ENCODE results near the gene PCDH9. TPM values are rescaled to one million over a fixed set of nuclear protein-coding genes. Genes with fewer than 3 reads are reported as not detected.

The PCDH9 gene
- total RNA-seq, 4 donors from 2014 or later, result 5.7 to 12.9 (median 6.8) TPM

DNA sequence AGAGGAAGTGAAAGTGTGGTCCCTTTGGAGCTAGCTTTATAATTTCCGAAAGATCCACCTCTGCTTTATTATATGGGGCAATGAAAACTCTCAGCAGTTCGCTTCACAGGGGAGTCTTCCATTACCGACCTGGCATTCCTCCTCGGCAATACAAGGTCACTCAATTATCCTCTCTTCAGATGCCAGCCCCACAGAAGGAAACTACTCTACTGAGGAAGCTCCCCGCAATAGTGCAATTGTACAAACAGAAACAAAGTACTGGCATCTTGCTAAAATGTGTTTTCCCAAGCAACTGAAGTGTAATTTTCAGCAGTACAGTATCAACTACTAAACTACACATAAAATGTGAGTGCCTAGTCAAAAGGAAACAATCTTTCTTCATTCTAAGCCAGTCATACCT, 702.0 kb downstream of the PCDH9 start:
- TF ChIP-seq, protein P1, sequence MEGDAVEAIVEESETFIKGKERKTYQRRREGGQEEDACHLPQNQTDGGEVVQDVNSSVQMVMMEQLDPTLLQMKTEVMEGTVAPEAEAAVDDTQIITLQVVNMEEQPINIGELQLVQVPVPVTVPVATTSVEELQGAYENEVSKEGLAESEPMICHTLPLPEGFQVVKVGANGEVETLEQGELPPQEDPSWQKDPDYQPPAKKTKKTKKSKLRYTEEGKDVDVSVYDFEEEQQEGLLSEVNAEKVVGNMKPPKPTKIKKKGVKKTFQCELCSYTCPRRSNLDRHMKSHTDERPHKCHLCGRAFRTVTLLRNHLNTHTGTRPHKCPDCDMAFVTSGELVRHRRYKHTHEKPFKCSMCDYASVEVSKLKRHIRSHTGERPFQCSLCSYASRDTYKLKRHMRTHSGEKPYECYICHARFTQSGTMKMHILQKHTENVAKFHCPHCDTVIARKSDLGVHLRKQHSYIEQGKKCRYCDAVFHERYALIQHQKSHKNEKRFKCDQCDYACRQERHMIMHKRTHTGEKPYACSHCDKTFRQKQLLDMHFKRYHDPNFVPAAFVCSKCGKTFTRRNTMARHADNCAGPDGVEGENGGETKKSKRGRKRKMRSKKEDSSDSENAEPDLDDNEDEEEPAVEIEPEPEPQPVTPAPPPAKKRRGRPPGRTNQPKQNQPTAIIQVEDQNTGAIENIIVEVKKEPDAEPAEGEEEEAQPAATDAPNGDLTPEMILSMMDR (IDR thresholded peaks at IDR 0.05), result no peak
- ATAC-seq (ENCODE audit: low FRiP score) (no peak), DNase-seq (ENCODE audit: low spot score) (no peak)

DNA sequence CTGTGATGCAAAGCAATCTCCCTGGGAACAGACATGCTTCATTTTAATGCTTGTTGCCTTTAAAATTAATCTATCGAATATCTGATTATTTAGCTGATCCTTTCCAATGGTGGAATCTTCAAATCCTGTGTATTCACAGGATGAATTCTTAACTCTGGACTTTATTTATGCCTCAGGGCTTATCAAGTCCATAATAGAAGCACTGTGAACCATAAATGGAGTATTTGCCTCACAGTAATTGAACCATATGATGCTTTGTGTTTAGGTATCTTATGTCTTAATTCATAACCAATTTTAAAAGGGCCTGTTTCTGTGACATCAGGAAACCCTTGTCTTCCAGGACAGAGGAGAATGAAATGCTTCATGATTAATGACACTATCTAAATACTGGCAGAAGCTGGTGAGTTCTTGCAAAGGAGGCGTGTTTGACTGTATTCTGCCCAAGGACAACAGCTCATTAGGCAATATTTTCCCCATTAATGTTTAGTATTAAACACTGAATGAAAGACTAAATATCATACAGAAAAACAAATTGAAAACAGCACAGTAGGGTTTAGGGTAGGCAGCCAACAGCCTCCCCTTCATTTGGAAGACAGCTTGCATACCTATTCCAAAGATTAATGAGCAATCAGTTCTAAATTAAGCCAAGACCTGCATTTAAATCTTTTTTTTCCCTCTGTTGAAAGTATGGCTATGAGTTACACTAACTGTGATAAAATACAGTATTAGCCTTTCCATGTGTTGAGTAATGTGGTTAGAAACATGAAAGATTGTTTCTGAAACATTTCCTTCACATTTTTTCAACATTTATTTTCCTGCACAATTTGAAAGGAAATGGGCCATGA, 709.4 kb downstream of the PCDH9 start:
- TF ChIP-seq, protein P1 (IDR thresholded peaks at IDR 0.05), result no peak
- DNase-seq (ENCODE audit: low spot score), result no peak
- ATAC-seq (ENCODE audit: low FRiP score), result no peak

DNA sequence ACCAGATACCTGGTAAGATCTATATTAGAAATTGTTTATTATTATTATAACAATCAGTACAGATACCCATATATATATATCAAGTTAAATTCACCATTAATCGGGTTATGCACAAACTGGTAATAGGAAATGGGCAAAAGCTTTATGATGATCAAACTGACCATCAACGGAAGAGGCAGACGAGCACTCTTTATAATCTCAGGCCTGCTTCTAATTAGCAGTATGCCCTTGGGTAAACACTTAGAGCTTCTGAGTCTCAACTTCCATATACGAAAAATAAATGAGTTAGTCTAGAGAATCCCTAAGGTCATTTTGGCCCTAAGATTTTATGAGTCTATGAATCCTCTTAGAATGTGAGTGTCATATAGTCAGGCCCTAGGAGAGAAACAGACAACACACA, 710.9 kb downstream of the PCDH9 start:
- DNase-seq (ENCODE audit: low spot score) (no peak), ATAC-seq (ENCODE audit: low FRiP score) (no peak)
- TF ChIP-seq, protein P1 (IDR thresholded peaks at IDR 0.05), result no peak

DNA sequence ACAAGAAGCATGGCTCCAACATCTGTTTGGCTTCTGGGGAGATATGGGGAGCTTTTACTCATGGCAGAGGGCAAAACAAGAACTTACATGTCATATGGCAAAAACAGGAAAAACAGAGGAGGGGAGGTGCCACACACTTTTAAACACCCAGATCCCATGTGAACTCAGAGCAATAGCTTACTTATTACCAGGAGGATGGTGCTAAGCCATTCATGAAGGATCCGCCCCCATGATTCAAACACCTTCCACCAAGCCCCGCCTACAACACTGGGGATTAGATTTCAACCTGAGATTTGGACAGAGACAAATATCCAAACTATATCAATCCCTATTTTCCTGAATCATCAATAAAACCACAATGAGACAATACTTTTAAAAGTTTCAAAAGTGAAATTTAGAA, 712.1 kb downstream of the PCDH9 start:
- ATAC-seq (ENCODE audit: low FRiP score), result no peak
- TF ChIP-seq, protein P1 (IDR thresholded peaks at IDR 0.05), result no peak
- DNase-seq (ENCODE audit: low spot score), result no peak

DNA sequence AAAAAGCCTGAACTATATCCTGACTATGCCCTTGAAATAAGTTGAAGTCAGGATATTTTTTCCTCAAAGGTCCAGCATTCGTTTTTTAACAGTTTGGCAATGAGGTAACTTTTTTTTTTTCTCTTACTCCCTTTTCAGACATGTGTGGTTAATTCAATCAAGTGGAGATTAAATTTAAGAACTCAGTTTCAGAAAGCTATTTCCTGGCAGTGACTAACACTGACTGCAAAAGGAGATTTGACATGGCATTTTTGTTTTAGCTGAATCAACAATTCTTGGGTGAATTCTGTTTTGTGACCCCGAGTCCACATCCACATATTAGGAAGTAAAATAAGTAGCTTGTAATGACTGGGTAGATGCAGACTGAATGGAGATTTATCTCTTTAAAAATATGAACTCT, 716.4 kb downstream of the PCDH9 start:
- DNase-seq (ENCODE audit: low spot score) (no peak), ATAC-seq (ENCODE audit: low FRiP score) (no peak)
- TF ChIP-seq, protein P1 (IDR thresholded peaks at IDR 0.05), result no peak

DNA sequence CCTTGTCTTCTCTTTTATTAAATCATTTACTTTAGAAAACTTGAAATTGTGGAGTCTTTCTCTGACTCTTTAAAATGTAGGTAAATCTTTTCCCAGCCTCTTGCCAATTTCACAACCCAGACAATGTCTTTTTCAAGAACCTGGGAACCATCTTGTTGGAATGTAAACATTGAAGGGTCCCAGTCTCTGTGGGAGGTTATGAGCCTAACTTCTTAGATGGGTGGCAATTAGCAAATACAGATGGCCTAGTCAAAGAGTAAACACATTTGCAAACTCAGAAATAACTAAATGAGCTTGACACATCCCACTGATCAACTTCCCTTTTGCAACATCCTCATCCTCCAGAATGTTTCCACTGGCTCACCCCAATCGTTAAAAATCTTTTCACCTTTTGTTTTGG, 721.0 kb downstream of the PCDH9 start:
- TF ChIP-seq, protein P1 (IDR thresholded peaks at IDR 0.05), result no peak
- no peak for DNase-seq (ENCODE audit: low spot score)
- ATAC-seq (ENCODE audit: low FRiP score), result no peak

Data from omental fat pad (tissue), 4 donors.